NCI-H1694 treated with DMSO at 0.1 percent for 48 hours (cell line): ENCODE data around the gene GLUL.
"Not testable (repeated sequence)": the region's sequence is repeated elsewhere in the genome, so short reads cannot be mapped to it uniquely, and the experiment has no call there.

Experiments used
- DNase-seq: peaks from one replicate; lab custom pipeline; 2025; lab: John Stamatoyannopoulos, UW

Gene GLUL

GRCh38 chr1:182394055-182394775, 2.6 kb upstream of the GLUL start:
- DNase-seq, result no peak

DNA sequence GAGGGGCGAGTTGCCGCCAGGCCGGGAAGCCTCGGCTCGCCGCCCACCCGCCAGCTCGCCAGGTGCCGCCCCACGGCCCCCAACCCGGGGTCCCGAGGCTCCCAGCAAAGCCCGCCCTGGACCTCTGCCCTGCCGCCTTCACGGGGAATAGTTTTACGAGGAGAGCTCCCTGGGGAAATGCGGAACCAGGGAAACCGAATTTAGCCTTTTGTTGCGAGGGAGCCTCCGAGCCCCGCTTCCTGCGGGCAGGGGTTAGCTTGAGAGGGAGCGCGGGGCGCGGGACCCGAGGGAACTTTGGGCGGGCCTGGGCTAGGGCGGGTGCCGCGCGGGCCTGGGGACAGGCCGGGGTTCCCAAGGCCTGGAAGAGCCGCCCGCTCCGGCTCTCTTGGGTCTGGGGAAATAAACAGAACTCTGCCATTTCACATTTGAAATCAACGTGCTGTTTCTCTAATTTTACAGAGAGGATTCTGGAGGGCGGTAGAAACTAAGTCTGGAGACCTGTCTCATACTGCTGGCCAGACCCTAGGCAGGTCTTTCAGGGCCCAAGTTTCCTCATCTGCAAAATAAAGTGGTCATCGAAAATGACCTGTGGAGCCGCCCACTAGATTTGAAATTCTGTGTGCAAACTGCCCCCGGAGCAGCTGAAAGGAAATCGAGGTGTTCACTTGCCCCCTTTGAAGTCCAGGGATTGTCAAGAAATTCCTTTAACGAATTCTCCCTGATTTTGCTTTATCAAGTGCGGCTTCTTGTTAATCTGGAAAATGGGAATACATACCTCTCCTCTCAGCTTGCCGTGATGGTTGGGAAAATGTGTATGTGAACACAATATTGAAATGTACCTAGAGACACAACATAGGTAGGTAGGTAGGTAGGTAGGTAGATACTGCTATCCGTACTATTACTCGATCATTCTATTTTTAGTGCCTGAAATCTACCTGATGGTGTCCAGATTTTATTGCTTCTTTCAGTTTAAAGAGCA, 749 bp upstream of the GLUL start:
- peak; percentile 61 for DNase-seq

GRCh38 chr1:182391028-182391361, 595 bp downstream of the GLUL start:
- DNase-seq, result no peak

GRCh38 chr1:182389619-182390047, 2.0 kb downstream of the GLUL start:
- no peak for DNase-seq

DNA sequence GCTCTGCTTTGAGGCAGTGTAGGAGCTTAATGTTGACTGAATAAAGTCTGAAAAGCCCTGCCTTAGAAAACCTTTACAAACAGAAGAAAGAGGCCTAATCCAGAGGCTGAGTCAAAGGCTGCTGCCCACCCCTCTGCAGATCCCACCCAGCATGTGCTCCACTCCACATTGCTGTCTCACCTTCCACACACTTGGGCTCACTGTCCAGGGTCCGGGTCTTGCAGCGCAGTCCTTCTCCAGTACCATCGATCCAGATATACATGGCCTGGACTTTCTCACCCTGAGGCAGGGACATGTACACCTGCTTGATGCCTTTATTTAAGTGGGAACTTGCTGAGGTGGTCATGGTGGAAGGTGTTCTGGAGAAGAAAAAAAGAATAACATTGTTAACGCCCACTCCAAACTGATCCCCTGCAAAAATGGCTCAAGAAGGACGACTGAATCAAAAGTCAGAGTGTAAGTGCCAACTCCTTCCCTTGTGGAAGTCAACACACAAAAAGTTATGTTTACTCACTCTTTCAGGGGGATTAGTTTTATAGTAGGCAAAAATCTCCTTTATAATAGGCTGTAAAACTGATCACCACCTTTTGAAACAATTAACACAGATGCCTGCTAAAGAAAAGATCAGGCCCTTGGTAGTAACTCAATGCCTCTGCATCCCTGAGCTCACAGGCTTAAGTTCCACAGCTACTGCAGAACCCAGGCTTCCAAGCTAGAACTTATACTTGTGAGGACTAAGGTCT, 3.0 kb downstream of the GLUL start:
- DNase-seq, result no peak

- no peak for DNase-seq
Measured at GRCh38 chr1:182387566-182387965, 4.0 kb downstream of the GLUL start.

DNA sequence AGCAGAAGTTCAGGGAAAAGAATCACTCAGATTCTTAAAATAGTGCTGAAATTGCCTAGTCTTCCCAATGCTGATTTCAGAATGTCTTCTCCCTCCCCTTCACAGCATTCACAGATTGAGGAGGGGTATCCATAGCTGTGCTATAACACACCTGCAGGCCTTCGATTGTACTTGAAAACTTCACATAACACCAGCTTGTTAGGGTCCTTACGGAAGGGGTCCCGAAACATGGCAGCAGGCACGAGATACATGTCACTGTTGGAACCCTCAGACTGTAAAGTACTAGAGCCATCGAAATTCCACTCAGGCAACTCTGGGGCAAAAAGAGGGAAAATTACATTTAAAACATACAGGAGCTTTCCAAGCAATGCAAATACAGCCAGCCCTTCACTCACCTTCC, 4.6 kb downstream of the GLUL start:
- DNase-seq, result no peak

DNA sequence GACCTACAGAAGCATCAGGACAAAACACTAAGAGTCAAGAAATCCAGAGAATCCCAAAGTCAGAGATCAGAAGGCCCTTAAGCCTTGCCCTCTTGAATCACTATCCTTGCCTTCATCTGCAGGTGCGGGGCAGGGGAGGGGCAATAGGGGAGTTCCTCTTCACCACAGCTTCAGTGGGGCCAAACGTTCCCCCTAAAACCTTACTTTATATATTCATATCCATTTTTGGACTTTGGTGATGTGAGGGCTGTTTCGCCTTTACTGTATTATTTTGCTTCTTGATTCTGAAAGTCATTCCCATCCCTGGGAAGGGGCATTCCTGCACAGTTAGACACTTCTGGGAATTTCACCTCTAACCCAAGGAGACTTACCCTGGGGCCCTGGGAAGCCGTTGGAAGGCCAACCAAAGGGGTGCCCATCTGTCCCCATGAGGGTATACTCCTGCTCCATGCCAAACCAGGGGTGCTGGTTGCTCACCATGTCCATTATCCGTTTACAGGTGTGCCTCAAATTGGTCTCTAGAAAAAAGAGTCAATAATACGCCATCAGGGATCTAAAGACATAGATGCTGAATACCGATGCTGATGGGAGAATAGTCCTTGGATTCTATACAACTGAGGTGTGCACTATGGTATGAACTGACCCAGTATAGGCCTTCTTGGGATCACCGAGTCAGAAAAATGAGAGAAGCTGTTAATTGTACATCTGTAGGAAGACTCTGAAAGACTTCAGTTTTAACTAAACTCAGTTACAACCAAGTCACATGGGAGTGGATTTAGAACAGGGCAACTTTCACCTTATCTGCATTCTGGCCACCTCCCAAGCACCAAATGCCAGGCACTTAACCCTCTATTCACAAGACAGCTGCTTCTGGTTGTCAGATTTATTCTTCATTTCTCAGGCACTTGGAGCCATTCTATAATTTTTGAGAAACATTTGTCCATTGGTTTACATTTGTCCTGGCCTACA, 5.4 kb downstream of the GLUL start:
- no peak for DNase-seq

DNA sequence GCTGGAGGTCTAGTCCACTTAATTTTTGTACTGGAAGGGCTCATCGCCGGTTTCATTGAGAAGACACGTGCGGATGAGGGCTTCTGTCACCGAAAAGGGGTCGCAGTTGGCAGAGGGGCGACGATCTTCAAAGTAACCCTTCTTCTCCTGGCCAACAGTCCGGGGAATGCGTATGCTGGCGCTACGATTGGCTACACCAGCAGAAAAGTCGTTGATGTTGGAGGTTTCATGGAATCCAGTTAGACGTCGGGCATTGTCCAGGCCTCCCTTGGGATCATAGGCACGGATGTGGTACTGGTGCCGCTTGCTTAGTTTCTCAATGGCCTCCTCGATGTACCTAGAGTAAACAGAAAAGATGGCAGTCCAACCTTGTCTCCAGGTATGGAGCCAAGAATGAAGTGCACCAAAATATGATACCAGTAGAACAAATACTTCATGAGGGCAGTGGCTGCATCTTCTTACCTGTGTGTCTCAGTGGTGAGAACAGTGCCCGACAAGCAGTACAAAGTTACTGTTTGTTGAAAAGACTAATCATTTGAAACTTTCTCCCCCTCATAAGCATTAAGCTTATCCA, 7.1 kb downstream of the GLUL start:
- DNase-seq, result no peak

DNA sequence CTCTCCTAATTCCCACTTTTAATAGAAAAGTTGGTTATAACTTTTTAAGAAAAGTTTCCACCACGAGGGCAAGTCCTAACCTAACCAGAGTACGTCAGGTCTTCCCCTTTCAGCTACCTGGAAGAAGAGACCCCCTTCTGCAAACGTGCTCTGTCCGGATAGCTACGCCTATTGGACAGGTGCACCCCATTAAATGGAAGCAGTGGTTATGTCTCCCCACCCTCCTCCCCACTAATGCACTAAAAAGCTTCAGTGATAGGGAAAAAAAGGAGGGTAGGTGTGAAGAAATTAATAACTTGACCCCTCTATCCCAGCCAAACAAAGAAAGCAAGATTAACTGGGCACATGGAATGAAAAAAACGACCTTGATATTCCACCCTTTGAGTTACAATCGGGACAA, 7.7 kb downstream of the GLUL start:
- DNase-seq, result no peak

DNA sequence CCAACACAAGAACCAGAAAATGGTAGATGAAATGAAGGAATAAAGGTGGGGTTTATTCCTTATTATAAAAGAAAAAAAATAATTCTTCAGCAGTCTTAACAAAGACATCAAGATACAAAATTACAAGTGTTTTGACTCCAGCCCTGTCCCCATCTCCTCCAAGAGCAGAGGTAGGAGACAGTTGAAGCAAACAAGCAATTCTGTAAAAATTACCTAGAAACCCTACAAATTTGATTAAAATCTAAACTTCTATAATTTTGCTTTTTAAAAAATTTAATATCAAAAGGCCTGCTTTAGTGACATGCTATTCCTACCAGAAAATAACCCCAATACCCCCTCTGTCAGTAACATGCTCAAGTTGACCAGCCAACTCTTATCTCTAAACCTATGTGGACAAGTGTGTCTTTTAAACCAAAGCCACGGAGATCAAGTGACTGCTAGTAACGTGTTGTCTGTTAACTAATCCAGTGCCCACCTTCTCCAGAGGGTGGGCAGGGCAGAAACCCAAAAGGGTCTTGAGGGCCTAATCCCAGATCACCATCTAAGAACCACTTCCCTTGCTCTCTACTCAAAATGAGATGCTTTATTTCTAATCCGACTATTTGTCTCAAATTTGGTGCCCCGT, 8.4 kb downstream of the GLUL start:
- no peak for DNase-seq

- DNase-seq, result no peak
Measured at GRCh38 chr1:182381962-182382819, 9.4 kb downstream of the GLUL start.

DNA sequence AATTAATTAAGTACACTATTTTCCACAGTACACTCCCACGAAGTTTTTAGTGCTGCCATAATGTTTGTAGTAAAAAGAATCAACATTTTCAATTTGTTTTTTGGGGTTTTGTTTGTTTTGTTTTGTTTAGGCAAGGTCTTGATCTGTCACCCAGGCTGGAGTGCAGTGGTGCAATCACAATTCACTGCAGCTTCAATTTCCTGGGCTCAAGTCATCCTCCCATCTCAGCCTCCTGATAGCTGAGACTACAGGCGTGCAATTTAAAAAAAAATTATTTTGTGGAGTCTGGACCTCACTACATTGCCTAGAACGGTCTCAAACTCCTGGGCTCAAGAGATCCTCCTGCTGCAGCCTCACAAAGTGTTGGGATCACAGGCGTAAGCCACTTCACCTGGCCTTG, 11.4 kb downstream of the GLUL start:
- DNase-seq, result no peak

- not testable (repeated sequence) for DNase-seq
Measured at GRCh38 chr1:182379781-182380180, 11.8 kb downstream of the GLUL start.

GRCh38 chr1:182376936-182377574, 14.5 kb downstream of the GLUL start:
- no peak for DNase-seq

DNA sequence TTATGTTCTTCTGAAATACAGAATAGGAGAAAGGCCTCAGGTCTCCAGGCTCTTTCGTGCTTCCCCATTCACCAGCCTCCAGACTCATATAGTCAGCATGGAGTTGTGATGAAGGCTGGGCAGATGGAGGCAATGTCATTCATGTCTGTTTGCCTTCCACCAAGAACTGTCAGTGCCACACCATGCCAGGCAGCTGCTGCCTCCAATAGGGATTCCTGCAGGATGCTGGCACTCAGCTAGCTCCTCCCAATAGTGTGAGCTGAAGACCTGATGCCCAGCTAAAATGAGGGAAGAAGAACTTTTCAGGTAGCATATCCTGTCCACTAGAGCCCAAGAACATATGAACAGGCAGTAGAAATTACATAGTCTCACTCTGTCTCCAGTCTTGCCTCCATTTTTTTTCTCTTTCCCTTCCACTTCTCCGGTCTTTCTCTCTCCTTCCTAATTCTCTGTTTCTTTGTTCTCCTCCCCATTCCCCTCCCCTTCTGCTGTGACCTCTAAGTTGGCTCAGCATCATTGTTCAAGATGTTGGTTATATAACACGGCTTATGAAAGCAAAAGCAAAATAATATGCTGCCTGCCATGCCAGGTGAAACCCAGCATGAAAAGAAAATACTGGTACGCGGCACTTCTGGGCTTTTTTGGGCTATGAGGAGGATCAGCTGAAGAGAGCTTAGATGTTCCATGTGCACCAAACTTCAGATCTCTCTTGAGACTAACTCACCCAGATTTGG, 17.3 kb downstream of the GLUL start:
- peak; percentile 42 for DNase-seq

DNA sequence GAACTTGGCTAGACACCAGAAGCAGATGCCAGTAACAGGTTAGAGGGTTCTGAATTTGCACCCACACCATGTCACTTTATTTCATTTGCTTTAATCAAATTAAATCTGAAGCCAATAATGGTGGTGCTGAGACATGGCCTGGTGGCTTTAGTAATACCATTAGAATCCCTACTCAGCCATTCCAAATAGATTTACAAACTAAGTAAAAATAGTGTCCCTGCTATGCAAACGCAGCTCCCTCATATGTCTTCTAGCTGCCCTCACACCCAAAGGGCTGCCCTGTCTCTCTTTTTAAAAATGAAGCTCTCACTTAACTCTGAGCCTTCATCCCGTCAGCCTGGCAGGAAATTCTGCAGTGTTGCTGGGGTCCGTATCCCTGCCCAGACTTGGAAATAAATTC, 21.1 kb downstream of the GLUL start:
- DNase-seq, result no peak

DNA sequence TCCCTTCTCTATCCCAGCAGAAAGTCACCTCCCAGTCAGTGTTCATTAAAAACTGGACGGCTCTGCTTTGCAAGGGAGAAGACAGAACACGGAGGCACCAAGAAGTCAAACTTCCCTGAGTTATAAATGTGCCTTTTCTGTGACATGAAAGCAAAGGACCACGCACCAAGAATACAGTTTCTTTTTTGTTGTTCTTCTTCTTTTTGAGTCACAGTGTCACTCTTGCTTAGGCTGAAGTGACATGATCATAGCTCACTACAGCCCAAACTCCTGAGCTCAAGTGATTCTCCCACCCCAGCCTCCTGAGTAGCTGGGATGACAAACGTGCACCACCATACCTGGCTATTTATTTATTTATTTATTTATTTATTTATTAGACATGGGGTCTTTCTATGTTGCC, 22.7 kb downstream of the GLUL start:
- DNase-seq, result no peak
